ENCODE results near the gene C10orf95. TPM values are rescaled to one million over a fixed set of nuclear protein-coding genes. Genes with fewer than 3 reads are reported as not detected.
"Not testable (repeated sequence)": the region's sequence is repeated elsewhere in the genome, so short reads cannot be mapped to it uniquely, and the experiment has no call there.

Gene C10orf95, protein sequence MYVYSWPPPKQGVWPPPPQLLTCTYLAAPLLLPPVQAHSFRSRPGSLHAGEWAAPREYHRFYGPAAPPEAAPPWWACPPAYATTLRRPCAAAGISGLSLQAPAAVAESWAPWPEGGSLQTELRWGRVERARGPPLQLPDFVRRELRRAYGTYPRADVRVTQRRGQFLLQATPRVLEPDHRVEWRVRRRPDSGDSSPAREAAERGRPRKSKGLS
- 0.19 TPM for polyA plus RNA-seq (2013, experiment 1 of 2; ENCODE audit: insufficient read length)
- polyA plus RNA-seq (2013, experiment 2 of 2; ENCODE audit: insufficient read length), result 0.15 TPM

DNA sequence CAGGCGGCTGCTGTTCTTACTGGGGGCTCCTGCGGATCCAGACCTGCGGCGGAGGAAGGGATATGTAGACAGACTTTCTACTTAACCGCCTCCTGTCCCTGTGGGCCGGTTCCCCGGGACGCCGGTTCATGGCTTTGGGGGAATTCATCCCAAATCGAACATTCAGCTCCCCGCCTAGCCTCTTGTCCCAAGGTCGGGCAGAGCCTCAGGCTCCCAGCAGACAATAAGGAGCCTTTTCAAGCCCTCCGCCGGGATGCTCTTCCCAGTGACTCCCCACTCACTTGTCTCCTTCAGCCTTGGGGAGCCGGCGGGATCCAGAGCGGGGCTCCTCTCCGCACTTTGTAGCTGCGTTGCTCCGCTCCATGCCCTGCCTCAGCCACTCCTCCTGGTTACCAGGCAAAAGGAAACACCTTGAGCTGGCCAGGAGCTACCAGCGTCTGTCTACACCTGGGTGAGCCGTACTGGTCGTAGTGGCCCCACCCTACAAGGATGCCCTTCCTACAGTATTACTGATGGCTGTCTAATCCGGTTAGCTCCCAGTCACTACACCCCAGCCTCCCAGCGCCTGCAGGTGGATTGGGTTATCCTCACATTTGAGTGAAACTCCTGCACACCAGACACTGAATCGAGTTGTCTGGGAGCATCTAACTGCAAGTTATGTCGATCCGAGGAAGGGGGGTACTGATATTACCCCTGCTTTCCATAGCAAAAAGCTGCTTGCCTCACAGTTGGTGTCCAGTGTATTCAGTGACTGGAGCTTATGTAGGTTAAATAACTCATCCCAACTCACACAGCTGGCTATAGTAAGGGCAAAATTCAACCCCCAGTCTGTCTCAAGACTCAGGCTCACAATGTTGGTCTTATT, at the start of gene C10orf95:
Gene C10orf95, minus strand, starts transcription at position 439 of the 865 bp plus-strand sequence. CDS start 450 bp downstream, outside the sequence.
- DNase-seq, result peak; percentile 3

GRCh38 chr10:102500686-102501085, 49.3 kb upstream of the C10orf95 start:
- DNase-seq, result not testable (repeated sequence)

GRCh38 chr10:102499356-102499755, 48.0 kb upstream of the C10orf95 start:
- no peak for DNase-seq

GRCh38 chr10:102497545-102497944, 46.2 kb upstream of the C10orf95 start:
- no peak for DNase-seq

GRCh38 chr10:102493771-102494170, 42.4 kb upstream of the C10orf95 start:
- DNase-seq, result no peak

DNA sequence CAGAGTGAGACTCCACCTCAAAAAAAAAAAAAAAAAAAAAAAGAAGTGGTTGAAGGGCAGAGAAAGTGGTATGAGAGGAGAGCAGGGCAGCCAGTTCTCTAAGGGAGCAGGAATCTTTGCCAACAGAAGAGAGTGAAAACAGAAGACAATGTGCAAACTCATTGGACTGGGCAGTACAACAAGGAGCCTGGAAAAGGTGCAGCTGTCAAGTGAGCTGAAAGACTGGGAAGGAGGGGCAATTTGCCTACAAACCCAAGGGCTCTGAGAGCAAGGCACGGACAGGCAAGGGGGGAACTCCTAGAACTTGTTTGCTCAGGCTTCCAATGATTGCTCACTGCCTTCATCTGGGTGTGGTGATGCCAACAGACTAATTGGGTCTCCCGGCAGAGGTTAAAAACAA, 41.6 kb upstream of the C10orf95 start:
- DNase-seq, result no peak

GRCh38 chr10:102492344-102492939, 41.1 kb upstream of the C10orf95 start:
- DNase-seq, result no peak

DNA sequence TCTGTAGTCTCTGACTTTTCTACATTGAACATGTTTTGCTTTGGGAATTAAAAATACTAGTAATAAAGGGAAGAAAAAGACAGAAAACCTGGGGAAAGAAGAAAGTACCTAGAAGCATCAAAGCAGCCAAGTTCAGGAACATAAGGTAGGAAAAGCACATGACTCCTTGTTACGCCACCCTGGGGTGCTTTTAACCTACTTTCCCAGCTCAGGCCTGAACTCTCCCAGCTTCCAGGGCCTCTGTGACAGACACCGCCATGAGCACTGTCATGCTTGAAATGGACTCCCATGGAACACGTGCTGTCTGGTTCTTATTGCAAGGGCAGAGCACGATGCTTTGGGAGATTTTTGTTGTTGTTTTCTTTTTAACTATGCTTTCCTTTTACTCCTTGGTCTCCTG, 39.8 kb upstream of the C10orf95 start:
- DNase-seq, result no peak

GRCh38 chr10:102485093-102485784, 33.9 kb upstream of the C10orf95 start:
- no peak for DNase-seq

DNA sequence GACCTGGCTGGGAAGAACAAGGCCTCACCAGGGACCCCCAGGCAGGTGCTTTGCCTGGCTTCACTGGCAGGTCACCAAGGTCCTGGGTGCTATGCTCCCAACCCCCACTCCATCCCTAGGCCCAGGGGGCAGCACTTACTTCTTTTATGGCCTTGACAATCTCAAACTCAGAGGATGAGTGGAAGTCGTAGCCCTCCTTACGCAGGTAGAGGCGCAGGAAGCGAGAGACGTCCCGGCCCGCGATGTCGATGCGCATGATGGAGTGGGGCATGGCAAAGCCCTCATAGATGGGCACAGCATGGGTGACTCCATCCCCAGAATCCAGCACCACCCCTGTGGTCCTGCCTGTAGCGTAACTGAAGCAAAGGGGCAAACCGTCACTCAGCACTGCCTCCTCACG, 32.7 kb upstream of the C10orf95 start:
- DNase-seq, result no peak

GRCh38 chr10:102480396-102480795, 29.1 kb upstream of the C10orf95 start:
- no peak for DNase-seq

- DNase-seq, result no peak
These were observed 28.3 kb upstream of the C10orf95 start for GRCh38 chr10:102479651-102480050.

DNA sequence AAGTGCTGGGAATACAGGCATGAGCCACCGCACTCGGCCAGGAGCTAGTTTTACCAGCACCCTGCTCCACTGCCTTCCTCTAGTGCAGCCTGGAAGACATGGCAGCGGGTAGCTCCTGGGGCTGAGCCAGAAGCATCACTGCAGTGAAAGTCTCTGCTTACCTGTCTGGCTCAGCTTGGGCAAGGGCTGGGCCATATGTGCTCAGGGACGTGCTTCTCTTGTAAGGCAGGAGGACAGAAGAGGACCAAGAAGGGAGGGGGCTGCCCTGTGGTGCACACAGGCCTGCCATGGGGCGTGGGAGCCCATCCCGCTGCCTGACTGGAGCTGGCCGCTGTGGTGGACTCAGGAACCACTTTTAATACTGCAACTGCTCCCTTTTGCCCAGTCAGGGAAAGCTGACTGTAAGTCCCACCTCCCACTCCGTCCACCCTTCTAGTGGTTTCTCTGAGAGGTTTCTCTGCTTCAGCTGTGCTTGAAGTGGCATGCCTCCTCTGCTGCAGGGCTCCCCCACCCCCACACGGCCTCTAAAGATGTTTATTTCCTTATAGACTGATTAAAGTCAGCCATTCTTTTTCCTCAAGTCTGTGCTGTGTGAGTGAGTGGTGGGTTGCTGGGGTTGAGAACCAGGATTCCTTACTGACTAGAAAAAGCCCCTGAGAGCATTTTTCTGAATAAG, 25.3 kb upstream of the C10orf95 start:
- DNase-seq, result no peak

DNA sequence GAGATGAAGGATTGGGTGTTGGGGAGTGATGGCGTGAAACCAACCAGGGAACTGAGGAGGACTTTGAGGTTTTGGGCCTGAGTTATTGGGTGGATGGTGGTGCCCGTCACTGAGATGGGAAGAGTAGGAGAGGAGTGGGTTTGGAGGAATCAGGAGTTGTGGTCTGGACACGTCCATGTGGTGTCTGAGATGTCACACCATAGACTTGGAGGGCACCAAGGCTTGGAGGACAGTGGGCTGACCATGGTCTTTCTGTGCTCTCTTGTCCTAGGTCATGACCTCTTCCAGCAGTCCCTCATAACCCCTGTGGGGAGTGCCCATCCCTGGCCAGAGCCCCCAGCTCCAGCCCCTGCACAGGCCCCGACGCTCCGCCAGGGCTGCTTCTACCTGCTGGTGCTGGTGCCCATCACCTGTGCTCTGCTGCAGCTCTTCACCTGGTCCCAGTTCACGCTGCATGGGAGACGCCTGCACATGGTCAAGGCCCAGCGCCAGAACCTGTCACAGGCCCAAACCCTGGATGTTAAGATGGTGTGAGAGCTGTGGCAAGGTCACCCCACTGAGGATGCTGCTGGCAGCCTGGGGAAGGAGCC, 24.2 kb upstream of the C10orf95 start:
- DNase-seq, result no peak

DNA sequence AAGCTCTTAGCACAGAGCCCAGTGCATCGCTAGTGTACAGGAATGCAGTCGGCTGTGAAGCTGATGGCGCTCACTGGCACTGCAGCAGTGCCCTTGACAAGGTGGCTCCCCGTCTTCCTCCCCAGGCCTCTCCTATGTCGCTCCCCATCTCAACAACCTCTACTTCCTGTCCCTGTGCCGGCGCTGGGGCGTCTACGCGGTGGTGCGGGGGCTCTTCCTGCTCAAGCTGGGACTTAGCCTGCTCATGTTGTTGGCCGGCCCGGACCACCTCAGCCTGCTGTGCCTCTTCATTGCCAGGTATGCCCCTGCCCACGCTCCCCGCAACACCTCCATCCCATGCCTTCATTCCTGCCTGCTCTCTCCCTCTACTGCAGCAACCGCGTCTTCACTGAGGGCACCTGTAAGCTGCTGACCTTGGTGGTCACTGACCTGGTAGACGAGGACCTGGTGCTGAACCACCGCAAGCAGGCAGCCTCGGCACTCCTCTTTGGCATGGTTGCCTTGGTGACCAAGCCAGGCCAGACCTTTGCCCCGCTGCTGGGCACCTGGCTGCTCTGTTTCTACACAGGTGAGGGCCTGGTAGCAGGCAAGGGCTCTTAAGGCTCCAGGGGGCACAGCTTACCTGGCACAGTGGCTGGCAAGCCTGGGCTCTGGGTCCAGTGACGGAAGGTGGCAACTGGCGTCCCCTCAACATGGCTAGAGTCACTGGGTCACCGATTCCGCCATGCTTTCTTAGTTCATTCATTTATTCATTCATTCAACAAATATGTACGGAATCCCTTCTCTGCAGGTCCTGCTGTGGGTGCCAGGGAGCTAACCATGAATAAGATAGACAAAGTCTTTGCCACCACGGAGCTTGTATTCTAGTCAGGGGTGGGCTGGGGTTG, 22.3 kb upstream of the C10orf95 start:
- DNase-seq, result no peak

DNA sequence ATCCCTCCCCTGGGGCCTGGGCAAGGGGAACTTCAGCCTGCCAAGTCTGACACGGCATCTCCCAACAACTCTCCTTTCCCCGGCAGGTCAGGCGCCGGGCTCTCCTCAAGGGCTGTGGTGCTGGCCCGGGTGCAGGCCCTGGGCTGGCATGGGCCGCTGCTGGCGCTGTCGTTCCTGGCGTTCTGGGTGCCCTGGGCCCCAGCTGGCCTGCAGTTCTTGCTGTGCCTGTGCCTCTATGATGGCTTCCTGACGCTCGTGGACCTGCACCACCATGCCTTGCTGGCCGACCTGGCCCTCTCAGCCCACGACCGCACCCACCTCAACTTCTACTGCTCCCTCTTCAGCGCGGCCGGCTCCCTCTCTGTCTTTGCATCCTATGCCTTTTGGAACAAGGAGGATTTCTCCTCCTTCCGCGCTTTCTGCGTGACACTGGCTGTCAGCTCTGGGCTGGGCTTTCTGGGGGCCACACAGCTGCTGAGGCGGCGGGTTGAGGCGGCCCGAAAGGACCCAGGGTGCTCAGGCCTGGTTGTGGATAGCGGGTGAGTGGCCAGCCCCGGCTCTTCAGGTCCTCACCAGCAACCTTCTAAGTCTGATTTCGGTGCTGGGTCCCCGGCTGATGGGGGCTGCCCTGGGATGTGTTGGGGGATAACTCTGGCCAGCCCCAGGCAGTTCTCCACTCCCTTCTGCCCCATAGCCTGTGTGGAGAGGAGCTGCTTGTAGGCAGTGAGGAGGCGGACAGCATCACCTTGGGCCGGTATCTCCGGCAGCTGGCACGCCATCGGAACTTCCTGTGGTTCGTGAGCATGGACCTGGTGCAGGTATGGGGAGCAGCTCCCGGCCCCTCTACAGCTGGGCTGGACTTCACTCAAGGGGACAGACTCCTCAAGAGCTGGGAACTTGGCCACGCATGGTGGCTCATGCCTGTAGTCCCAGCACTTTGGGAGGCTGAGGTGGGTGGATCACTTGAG, 19.5 kb upstream of the C10orf95 start:
- no peak for DNase-seq

GRCh38 chr10:102468683-102469082, 17.3 kb upstream of the C10orf95 start:
- DNase-seq, result no peak

GRCh38 chr10:102467971-102468438, 16.7 kb upstream of the C10orf95 start:
- DNase-seq, result no peak

DNA sequence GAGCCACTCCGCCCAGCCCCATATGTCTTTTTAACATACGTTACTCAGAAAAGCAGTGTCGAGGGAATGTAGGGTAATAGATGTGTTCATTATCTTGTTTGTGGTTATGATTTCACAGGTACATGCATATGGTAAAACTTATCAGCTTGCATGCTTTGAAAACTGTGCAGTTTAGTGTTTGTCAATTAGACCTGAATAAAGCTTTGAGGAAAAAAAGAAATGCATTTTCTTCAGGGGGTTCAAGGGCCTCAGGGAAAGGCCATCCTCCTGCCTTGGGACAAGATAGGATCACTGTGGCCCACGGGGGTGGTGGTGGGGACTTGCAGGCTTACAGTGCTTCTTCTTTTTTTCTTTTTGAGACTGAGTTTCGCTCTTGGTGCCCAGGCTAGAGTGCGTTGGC, 16.0 kb upstream of the C10orf95 start:
- no peak for DNase-seq

Data from fibroblast of skin of abdomen (primary cell).